ACC112 (cell line): ENCODE data around the gene ZNF420.

ENCODE experiments used
- H2AFZ ChIP-seq: fragments of 200-600 bp; sonication (generic); one replicate; pipeline ENCODE4 v1.6.0; 2017; ENCODE audit warnings: antibody characterized with exemption, low read length; ENCODE audit not compliant: unreplicated experiment
- H3K27ac ChIP-seq: fragments of 200-600 bp; sonication (generic); 2 replicates; pipeline ENCODE4 v1.5.1; 2014; ENCODE audit warnings: low read depth, mild to moderate bottlenecking, antibody characterized with exemption, low read length, moderate library complexity
- H3K27me3 ChIP-seq: fragments of 200-600 bp; sonication (generic); 2 replicates; pipeline ENCODE4 v1.6.1; 2014; ENCODE audit warnings: mild to moderate bottlenecking, antibody characterized with exemption, low read length, moderate library complexity, mixed read lengths; ENCODE audit not compliant: insufficient read depth
- H3K36me3 ChIP-seq: fragments of 200-600 bp; sonication (generic); 2 replicates; pipeline ENCODE4 v1.6.1; 2016; ENCODE audit warnings: mild to moderate bottlenecking, antibody characterized with exemption, low read length, moderate library complexity, mixed read lengths; ENCODE audit not compliant: insufficient read depth
- H3K4me1 ChIP-seq: fragments of 200-600 bp; sonication (generic); one replicate; pipeline ENCODE4 v1.6.1; 2016; ENCODE audit warnings: low read length, mixed read lengths; ENCODE audit not compliant: insufficient read depth, unreplicated experiment, control insufficient read depth
- H3K4me3 ChIP-seq: fragments of 200-600 bp; sonication (generic); 2 replicates; pipeline ENCODE4 v1.5.1; 2014; ENCODE audit warnings: mild to moderate bottlenecking, low read depth, low read length
- H3K79me2 ChIP-seq: fragments of 200-600 bp; sonication (generic); one replicate; pipeline ENCODE4 v1.6.0; 2016; ENCODE audit warnings: low read length; ENCODE audit not compliant: control insufficient read depth, unreplicated experiment, insufficient read depth

The ZNF420 gene

DNA sequence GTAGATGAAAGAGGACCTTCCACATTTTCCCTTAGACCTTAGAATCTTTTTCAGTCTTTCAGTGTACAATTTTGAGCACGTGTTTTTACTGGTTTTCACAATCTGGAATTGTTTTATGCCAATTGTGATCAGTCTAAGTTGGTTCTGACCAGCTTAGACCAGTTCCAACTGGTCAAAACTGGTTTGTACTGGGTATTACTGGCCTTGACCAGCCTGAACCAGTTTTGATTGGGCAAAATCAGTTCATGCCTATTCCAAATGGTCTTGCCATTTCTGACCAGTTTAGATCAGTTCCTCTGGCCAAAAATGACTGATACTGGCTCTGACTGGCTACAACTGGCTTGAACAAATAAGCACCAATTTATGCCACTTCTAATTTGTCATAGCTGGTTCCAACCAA, 57.9 kb downstream of the ZNF420 start:
- no peaks in the 10 kb centered on the region for H3K27me3 ChIP-seq
- H3K27ac ChIP-seq: no peak overlapping the region
- no peak overlapping the region for H3K4me3 ChIP-seq
- no peaks in the 10 kb centered on the region for H3K79me2 ChIP-seq
- H2AFZ ChIP-seq: no peak overlapping the region
- H3K4me1 ChIP-seq: no peaks in the 10 kb centered on the region
- no peaks in the 10 kb centered on the region for H3K36me3 ChIP-seq

GRCh38 chr19:37148214-37148613, 70.0 kb downstream of the ZNF420 start:
- no peaks in the 10 kb centered on the region for H3K4me1 ChIP-seq
- H3K27me3 ChIP-seq: no peaks in the 10 kb centered on the region
- H3K27ac ChIP-seq: no peak overlapping the region
- H3K4me3 ChIP-seq: no peak overlapping the region
- H2AFZ ChIP-seq: no peak overlapping the region
- no peaks in the 10 kb centered on the region for H3K79me2 ChIP-seq
- H3K36me3 ChIP-seq: peaks cover 12% of the 10 kb centered on the region

DNA sequence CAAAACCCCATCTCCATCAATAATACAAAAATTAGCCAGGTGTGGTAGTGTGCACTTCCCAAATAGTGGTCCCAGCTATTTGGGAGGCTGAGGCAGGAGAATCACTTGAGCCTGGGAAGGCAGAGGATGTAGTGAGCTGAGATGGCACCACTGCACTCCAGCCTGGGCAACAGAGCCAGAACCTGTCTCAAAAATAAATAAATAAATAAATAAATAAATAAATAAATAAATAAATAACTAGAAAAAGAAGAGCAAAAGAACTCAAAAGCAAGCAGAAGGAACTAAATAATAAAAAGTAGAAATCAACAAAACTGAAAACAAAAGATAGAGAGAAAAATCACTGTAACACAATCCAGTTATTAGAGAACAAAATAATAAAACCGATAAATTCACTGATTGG, 81.9 kb downstream of the ZNF420 start:
- no peak overlapping the region for H3K27ac ChIP-seq
- H3K4me3 ChIP-seq: no peak overlapping the region
- no peaks in the 10 kb centered on the region for H3K4me1 ChIP-seq
- H3K36me3 ChIP-seq: peaks cover 33% of the 10 kb centered on the region
- H3K79me2 ChIP-seq: no peaks in the 10 kb centered on the region
- H3K27me3 ChIP-seq: no peaks in the 10 kb centered on the region
- H2AFZ ChIP-seq: no peak overlapping the region

- H2AFZ ChIP-seq: no peak overlapping the region
- H3K36me3 ChIP-seq: peaks cover 39% of the 10 kb centered on the region
- H3K27me3 ChIP-seq: no peaks in the 10 kb centered on the region
- no peak overlapping the region for H3K4me3 ChIP-seq
- no peak overlapping the region for H3K27ac ChIP-seq
- no peaks in the 10 kb centered on the region for H3K4me1 ChIP-seq
- H3K79me2 ChIP-seq: no peaks in the 10 kb centered on the region
These were observed 87.4 kb downstream of the ZNF420 start for GRCh38 chr19:37165635-37166034.

DNA sequence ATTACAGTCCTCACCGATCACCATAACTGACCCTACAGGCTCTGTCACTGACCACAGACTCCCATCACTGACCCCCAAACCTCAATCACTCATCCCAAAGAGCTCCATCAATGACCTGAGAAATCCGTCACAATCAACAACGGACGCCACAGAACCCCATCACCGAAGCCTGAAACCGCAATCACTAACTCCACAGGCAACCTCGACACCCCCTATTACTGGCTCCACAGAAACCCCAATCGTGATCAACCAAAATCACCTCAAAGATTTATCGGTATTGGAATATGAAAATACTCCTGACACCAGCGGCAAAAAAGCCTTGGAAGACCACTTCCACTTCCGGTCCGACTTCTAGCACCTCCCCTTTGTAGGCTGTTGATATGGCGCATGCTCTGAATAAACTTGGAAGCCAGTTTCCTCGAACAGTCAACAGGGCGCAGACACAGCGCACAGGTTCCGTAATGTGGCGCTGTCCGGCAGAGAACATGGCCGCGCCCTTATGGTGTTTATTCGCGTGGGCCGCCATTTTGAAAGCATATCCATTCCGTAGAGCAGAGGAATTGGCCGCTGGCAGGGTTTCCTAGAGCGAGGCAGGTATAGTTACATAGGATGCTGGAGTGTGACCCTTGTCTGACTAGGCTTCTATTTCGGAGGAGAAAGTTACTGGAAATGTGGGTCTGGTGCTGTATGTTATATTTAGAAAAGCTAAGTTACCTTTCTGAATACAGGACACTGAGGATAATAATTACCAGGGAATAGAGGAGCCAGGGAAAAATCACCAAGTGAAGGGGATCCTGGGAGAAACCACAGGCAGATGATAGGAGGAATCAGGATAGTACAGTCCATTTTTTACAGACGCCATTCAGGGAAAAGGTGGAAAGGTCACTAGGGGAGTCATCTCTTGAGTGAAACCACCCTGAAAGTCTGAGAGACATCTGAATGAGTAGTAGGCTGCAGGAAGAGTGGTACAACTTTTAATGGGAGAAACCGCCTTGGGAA, 94.4 kb downstream of the ZNF420 start, which contains the start of gene ZNF585A:
TSS of gene ZNF585A (minus strand) at position 328 of the 999 bp plus-strand sequence. CDS start 2,785 bp downstream, outside the sequence.
- Histone ChIP-seq H3K4me1 (no peaks in the 10 kb centered on the region), H3K27ac (peak within 1 kb of the TSS; percentile 22), H3K27me3 (no peaks in the 10 kb centered on the region), H3K79me2 (no peaks in the 10 kb centered on the region), H3K36me3 (peaks cover 21% of the 10 kb centered on the region), H2AFZ (peak within 1 kb of the TSS; percentile 96), H3K4me3 (peak within 1 kb of the TSS; percentile 93)
